Measurements from ENCODE around the gene PCNX3.

Gene PCNX3

GRCh38 chr11:65607614-65608426 is 7.8 kb upstream of the PCNX3 start:
- FAIRE-seq (no peak), DNase-seq (ENCODE audit: insufficient read length) (no peak)
- TF ChIP-seq TAF1 (IDR thresholded peaks at IDR 0.05; ENCODE audit: borderline replicate concordance, low read depth, low read length) (no peak), POLR2A (IDR thresholded peaks at IDR 0.05; ENCODE audit: low read depth, low read length) (no peak), POLR2AphosphoS5 (IDR thresholded peaks at IDR 0.05; ENCODE audit: low read depth, low read length) (no peak)

GRCh38 chr11:65609229-65609628 is 6.3 kb upstream of the PCNX3 start:
- TF ChIP-seq POLR2AphosphoS5 (IDR thresholded peaks at IDR 0.05; ENCODE audit: low read depth, low read length): no peak
- TF ChIP-seq POLR2A (IDR thresholded peaks at IDR 0.05; ENCODE audit: low read depth, low read length): no peak
- no peak for TF ChIP-seq TAF1 (IDR thresholded peaks at IDR 0.05; ENCODE audit: borderline replicate concordance, low read depth, low read length)
- FAIRE-seq (no peak), DNase-seq (ENCODE audit: insufficient read length) (no peak)

GRCh38 chr11:65609665-65610064 is 5.9 kb upstream of the PCNX3 start:
- TF ChIP-seq POLR2AphosphoS5 (IDR thresholded peaks at IDR 0.05; ENCODE audit: low read depth, low read length) (no peak), TAF1 (IDR thresholded peaks at IDR 0.05; ENCODE audit: borderline replicate concordance, low read depth, low read length) (no peak), POLR2A (IDR thresholded peaks at IDR 0.05; ENCODE audit: low read depth, low read length) (no peak)
- FAIRE-seq: no peak
- no peak for DNase-seq (ENCODE audit: insufficient read length)

- DNase-seq (ENCODE audit: insufficient read length): no peak
- FAIRE-seq: no peak
- TF ChIP-seq POLR2AphosphoS5 (IDR thresholded peaks at IDR 0.05; ENCODE audit: low read depth, low read length): no peak
- no peak for TF ChIP-seq POLR2A (IDR thresholded peaks at IDR 0.05; ENCODE audit: low read depth, low read length)
- no peak for TF ChIP-seq TAF1 (IDR thresholded peaks at IDR 0.05; ENCODE audit: borderline replicate concordance, low read depth, low read length)
Observed at GRCh38 chr11:65610404-65610803, 5.2 kb upstream of the PCNX3 start.

GRCh38 chr11:65611028-65611757 is 4.4 kb upstream of the PCNX3 start:
- DNase-seq (ENCODE audit: insufficient read length) (no peak), FAIRE-seq (no peak)
- TF ChIP-seq POLR2A (IDR thresholded peaks at IDR 0.05; ENCODE audit: low read depth, low read length) (no peak), POLR2AphosphoS5 (IDR thresholded peaks at IDR 0.05; ENCODE audit: low read depth, low read length) (no peak), TAF1 (IDR thresholded peaks at IDR 0.05; ENCODE audit: borderline replicate concordance, low read depth, low read length) (no peak)

GRCh38 chr11:65611758-65612603 is 3.6 kb upstream of the PCNX3 start:
- no peak for TF ChIP-seq TAF1 (IDR thresholded peaks at IDR 0.05; ENCODE audit: borderline replicate concordance, low read depth, low read length)
- no peak for TF ChIP-seq POLR2AphosphoS5 (IDR thresholded peaks at IDR 0.05; ENCODE audit: low read depth, low read length)
- TF ChIP-seq POLR2A (IDR thresholded peaks at IDR 0.05; ENCODE audit: low read depth, low read length): no peak
- DNase-seq (ENCODE audit: insufficient read length) (no peak), FAIRE-seq (no peak)

GRCh38 chr11:65612691-65613090 is 2.9 kb upstream of the PCNX3 start:
- DNase-seq (ENCODE audit: insufficient read length): no peak
- peak; percentile 67 for FAIRE-seq
- TF ChIP-seq TAF1 (IDR thresholded peaks at IDR 0.05; ENCODE audit: borderline replicate concordance, low read depth, low read length): no peak

- TF ChIP-seq POLR2A (IDR thresholded peaks at IDR 0.05; ENCODE audit: low read depth, low read length) (no peak), TAF1 (IDR thresholded peaks at IDR 0.05; ENCODE audit: borderline replicate concordance, low read depth, low read length) (no peak), POLR2AphosphoS5 (IDR thresholded peaks at IDR 0.05; ENCODE audit: low read depth, low read length) (no peak)
- peak; percentile 42 for FAIRE-seq
- DNase-seq (ENCODE audit: insufficient read length): peak; percentile 64
Observed at GRCh38 chr11:65613091-65613928, 2.3 kb upstream of the PCNX3 start.

- DNase-seq (ENCODE audit: insufficient read length) (peak; percentile 79), FAIRE-seq (no peak)
- TF ChIP-seq TAF1 (IDR thresholded peaks at IDR 0.05; ENCODE audit: borderline replicate concordance, low read depth, low read length) (no peak), POLR2AphosphoS5 (IDR thresholded peaks at IDR 0.05; ENCODE audit: low read depth, low read length) (no peak), POLR2A (IDR thresholded peaks at IDR 0.05; ENCODE audit: low read depth, low read length) (no peak)
Observed at GRCh38 chr11:65615950-65616574, 486 bp downstream of the PCNX3 start.

GRCh38 chr11:65616575-65617001 is 1.0 kb downstream of the PCNX3 start:
- TF ChIP-seq POLR2A (IDR thresholded peaks at IDR 0.05; ENCODE audit: low read depth, low read length): no peak
- no peak for TF ChIP-seq TAF1 (IDR thresholded peaks at IDR 0.05; ENCODE audit: borderline replicate concordance, low read depth, low read length)
- DNase-seq (ENCODE audit: insufficient read length) (no peak), FAIRE-seq (peak; percentile 65)
